Effector CD8-positive, alpha-beta T cell (primary cell): ENCODE measurements around the gene SLMAP.
"Not testable (repeated sequence)": the region's sequence is repeated elsewhere in the genome, so short reads cannot be mapped to it uniquely, and the experiment has no call there.

ENCODE experiments used
- DNase-seq: peaks from one replicate; lab custom pipeline; 2025; lab: John Stamatoyannopoulos, UW

Gene SLMAP

DNA sequence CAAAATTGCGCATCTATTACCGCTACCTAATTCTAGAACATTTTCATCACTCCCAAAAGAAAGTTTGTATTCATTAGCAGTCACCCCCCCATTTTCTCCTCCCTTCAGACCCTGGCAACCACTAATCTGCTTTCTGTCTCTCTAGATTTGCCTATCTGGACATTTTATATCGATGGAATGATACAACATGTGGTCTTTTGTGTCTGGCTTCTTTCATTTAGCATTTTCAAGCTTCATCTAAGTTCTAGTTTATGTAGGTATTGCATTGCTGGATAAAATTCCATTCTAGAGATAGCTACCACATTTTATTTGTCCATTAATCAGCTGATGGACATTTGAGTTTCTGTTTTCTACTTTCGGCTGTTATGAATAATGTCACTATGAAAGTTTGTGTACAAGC is 38.4 kb downstream of the SLMAP start:
- DNase-seq: no peak

DNA sequence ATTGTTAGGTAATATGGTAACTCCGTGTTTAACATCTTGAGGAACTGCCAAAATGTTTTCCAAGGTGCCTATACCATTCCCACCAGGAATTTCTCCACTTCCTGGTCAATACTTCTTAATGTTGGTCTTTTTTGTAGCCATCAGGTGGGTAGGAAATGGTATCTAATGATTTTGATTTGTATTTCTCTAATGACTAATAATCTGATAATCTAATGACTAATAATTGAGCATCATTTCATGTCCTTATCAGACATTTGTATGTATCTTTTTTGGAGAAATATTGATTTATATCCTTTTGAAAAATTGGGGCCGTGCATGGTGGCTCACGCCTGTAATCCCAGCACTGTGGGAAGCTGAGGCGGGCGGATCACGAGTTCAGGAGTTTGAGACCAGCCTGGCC is 38.8 kb downstream of the SLMAP start:
- no peak for DNase-seq

DNA sequence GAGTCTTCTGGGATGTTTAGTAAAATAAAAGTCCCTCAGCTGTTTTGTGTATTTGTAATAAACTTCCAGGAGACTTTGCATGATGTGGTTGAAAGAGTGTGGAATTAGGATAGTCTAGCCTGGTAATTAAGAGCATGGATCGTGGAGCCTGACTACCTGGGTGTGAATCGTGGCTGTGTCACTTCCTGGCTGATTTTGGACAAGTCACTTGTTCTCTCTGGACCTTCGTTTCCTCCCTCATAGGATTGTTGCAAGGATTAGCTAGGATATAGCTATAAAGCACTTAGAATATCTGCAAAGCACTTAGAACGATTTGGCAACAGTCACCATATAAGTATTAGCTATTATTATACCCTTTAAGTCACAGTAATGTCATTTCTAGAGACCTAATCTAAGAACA is 40.2 kb downstream of the SLMAP start:
- no peak for DNase-seq

DNA sequence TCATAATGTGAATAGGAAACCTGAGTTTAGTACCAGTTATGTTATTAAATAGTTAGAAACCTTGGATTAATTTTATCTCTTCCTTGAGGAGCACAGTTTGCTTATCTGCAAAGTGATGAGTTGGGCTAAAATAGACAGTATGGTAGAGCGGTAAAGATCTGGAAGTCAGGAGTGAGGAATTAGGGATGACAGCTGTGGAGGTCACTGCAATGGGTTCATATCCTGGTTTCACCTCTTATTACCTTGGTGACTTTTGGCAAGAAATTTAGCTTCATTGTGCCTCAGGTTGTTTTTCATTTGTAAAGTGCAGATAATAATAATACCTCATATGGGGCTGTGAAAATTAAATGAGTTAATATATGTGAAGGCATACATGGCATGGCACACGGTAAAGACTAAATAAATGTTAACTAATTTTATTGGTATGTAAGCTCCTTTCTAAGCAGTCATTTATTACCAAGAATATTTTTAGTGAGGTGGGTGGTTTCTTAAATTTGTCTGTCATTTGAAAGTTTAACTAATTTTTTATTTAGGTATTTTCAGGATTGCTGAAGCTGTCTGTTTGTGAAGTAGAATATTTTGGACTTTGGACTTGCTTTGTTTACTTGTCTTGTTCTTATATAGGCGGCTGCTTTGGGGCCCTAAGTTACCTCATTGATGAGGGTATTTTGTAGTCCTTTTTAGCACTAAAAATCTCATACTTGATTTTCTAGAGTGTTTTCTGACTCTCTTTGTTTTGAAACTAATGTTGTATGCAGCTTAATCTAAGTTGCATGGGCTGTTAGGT is 41.8 kb downstream of the SLMAP start:
- DNase-seq: no peak

DNA sequence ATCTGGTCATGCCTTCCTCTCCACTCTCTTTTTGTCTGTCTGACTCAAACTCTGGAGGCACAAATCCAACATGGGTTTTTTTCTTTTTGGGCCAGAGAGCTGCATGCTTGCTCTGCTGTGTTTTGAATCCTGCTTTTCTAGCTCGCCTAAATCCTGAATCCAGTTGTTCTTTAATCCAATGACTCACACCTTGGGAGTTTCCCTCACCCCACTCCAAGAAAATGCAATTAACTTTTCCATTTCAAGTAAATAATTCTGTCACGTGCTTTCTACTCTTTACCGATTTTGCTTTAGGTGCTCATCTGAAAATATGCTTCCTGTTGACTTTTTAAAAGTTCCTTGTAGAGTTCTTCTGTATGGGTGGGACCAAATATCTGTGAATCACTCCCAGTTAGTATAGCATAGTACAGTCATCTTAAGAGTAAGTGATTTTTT is 47.6 kb downstream of the SLMAP start:
- no peak for DNase-seq

DNA sequence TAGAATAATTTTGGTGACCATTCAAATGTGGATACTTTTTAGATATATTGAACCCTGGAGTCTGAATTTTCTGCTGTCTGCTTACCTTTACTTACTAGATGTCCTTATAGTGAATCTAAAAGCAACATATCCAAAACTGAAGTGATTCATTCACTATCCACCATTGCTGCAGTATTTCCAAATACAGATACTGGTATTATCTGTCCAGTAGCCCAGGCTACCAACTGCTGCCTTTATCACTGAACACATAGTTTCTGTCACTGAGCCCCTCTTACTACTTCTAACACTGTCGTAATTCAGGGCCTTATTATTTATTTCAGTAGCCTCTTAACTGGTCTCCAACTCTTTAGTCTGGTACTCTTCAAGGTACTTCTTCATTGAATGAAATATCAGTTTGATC is 49.2 kb downstream of the SLMAP start:
- no peak for DNase-seq

DNA sequence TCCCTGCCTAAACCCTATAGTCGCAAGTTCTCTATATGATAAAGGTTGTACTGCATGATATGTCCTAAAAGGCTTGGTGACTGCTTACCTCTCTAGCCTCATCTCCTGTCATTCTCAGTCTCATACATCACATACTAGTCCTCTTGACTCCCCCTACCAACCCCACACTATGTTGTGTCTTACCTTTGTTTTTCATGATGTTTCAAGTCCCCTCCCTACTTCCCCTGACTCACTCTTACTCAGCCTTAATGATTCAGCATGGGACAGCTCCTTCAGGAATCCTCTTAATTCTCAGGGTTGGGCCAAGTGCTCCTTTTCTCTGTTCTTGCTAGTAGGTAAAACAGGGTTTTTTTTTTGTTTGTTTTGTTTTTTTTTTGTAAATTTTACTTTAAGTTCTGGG is 49.6 kb downstream of the SLMAP start:
- no peak for DNase-seq

DNA sequence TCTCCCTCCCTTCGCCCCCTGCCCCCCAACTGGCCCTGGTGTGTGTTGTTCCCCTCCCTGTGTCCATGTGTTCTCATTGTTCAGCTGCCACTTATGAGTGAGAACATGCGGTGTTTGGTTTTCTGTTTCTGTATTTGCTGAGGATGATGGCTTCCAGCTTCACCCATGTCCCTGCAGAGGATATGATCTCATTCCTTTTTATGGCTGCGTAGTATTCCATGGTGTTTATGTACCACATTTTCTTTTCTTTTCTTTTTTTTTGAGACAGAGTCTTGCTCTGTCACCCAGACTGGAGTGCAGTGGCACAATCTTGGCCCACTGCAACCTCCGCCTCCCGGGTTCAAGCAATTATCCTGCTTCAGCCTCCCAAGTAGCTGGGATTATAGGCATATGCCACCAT is 50.1 kb downstream of the SLMAP start:
- DNase-seq: not testable (repeated sequence)

DNA sequence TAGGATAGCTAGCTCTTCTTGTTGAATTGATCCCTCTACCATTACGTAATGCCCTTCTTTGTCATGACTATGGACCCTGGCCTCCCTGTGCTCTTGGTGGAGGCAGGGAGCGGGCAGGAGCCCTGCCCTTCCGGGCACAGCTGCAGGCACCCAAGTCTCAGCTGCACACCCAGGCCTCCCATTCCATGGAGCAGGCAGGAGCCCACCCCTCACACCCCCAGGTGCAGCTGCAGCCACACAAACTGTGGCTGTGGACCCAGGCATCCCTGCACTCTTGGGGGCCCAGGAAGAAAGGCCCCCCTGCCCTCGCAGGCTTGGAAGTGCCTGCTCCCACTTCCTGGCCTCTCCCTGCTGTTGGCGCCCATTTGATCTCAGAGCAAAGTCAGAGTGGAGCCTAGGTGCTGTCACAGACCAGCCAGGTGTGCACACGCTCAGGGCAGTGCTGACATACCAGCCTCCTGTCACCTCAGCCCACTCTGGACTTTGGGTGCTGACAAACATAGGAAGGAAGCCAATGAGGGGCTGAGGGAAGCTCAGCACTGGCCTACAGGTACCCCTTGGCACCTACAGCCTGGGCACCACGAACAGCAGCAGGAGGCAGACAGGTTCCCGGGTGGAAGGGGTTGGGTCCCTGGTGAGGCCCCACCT is 53.0 kb downstream of the SLMAP start:
- no peak for DNase-seq

DNA sequence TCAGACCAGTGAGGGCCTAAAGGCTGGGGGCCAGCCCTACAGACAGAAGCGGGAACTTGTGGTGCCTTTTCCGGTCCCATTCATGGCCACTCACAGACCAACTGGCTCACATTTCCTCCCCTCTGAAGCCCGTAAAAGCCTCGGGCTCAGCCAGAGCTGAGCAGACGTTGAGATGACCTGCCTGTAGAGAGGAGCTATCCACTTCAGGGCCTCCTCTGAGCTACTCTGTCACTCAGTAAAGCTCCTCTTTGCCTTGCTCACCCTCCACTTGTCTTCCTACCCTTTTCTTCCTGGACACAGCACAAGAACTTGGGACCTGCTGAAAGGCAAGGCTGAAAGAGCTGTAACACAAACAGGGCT is 53.5 kb downstream of the SLMAP start:
- DNase-seq: no peak

DNA sequence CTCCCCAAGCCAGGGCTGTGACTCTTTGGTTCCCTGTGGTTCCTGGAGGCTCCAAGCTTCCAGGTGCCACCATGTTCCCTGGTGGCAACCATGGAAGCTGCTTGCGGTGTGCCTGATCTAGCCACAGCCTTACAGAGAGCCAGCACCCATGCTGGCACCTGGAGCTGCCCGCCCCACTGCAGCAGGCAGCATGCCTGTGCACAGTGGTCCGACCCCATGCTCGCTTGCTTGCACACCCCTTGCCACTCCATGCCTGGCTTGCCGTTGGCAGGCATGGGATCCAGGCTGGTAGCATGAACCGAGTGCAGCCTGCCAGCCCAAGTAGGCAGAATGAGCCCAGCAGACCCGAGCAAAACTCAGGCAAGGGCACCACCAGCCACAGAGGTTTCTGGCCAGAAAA is 53.9 kb downstream of the SLMAP start:
- no peak for DNase-seq

DNA sequence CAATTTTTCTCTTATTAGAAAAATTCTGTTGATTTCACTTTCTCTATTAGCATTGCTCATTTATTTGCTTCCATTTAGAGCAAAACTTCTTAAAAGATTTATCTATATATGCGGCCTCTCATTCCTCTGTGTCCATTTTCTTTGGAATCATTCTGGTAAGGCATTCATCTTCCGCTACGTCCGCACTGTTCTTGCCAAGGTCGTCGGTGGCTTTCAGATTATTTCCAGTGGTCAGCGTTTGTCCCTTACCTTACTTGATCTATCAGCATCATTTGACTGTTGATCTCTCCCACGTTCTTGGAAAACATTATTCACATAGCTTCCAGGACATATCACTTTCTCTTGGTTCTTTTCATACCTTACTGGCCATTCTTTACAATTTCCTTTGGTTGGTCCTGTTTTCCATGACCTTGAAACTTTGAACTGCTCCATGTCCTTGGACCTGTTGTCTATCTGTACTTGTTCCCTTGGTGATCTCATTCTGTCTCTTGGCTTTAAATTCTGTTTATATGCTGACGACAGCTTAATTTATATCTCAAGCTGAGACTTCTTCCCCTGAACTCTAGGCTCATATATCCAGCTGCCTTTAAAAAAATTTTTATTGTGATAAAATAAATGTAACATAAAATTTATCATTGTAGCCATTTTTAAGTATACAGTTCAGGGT is 54.5 kb downstream of the SLMAP start:
- no peak for DNase-seq

DNA sequence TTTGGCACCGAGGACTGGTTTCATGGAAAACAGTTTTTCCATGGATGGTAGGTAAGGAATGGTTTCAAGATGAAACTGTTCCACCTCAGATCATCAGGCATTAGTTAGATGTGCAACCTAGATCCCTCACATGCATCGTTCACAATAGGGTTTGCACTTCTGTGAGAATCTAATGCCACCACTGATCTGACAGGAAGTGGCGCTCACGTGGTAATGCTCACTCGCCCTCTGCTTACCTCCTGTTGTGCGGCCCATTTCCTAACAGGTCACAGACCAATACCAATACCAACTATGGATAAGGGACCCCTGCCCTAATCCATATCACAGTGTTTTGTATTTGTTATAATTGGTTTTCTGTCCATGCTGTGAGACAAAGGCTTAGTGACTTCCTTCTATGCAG is 58.9 kb downstream of the SLMAP start:
- DNase-seq: no peak

DNA sequence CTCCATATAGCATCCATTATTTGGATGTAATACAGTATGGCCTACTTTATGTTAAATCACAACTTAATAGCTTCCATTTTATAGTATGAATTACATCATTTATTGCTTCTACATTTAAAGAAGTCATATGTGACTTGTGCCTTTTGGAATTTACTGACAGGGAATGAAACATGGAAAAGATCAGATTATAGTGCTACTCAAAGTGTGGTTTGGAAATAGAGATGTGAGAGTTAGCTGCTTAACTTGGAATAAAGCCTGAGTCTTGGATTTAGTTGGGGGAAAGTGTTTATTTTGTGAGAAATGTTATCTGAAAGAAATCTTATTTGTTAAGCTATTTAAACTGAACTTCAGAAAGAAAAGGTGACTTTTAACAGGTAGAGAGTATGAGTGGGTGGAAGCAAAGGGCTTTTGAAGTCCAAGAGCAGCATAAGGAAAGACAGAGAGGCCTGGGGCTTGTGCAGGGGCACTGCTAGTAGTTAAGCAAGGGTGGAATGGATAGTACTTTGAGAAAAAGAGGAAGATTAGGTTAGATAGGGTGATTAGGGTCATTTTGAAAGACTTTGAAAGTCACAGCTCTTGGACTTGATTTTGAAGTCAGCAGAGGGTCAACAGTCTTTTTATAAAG is 60.5 kb downstream of the SLMAP start:
- no peak for DNase-seq

DNA sequence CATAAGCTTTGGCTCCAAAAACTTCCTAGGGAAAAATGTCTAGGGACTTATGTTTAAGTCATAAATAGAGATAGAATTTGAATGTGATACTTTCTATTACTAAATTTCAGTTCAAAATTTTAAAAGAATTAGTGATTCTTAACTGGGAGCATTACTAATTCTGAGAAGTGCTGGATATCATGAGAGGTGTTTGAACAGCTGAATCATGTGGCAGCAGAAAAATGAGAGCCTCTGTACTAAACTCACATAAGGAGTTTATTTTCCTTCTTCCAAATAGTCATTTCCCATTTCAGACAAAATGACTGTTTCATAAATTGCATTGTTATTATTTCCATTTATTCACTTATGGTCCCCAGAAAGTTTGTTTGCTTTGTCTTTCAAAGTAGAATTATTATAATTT is 62.7 kb downstream of the SLMAP start:
- DNase-seq: no peak

DNA sequence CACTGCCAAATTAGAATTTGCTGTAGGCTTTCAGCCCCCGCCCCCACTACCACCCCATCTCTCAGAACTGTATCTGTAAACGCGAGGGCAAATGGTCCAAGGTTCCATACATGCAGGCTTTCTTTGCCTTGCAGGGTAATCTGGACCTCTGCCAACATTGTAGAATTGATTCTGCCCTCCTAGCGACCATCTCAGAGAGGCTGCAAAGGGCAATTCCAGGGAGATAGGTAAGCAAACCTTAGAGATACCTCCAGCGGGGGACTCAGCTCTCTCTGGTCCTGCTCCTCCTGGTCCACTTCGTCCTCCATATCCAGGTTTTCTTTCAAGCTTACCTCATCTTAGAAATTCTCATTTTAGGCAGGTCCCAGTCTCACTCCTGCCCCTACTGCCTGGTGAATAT is 64.4 kb downstream of the SLMAP start:
- no peak for DNase-seq

DNA sequence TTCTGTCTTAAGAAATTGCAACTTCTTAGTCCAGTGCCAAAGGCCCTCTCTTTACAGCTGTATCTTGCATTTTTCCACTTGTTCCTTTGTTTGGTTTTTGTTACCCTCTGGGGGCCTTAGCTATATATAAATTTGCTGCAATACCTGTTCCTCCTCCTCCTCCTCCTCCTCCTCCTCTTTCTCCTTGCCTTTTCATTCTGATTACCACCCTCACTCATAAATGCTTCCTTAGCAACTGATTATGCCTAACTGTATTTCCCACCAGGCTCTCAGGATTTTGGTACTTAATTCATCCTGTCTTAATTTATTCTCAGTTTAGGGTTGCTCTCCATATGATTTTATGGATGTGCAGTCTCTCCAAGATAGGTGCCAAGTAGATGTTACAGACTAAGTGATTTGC is 65.7 kb downstream of the SLMAP start:
- DNase-seq: no peak

DNA sequence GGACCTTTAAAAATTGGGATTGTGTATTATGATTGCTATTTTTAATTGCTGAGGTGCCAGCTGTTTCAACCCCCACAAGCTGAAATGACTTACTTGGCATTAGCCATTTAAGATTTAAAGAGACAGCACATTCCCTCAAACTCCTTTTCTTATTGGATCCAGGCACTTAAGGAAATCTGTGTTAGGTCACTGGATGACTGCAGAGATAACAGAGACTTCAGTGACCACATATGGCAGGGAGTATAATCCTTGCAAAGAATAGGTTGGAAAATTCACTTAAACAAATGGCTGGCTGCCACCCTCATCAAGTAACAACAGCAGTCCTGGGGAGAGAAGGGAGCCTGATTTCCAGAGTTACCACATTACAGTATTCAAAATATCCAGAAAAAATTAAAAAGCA is 66.6 kb downstream of the SLMAP start:
- no peak for DNase-seq

DNA sequence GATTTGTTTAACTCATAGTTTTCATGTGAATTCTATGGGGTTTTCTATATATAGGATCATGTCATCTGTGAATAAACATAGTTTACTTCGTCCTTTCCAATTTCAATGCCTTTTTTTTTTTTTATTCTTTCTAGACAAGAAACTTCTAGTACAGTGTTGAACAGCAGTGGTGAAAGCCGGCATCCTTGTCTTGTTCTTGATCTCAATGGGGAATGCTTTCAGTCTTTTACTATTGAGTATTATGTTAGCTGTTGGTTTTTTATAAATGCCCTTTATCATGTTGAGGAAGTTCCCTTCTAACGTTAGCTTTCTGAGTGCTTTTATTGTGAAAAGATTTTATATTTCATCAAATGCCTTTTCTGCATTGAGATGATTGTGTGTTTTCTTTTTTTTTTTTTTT is 69.0 kb downstream of the SLMAP start:
- no peak for DNase-seq

DNA sequence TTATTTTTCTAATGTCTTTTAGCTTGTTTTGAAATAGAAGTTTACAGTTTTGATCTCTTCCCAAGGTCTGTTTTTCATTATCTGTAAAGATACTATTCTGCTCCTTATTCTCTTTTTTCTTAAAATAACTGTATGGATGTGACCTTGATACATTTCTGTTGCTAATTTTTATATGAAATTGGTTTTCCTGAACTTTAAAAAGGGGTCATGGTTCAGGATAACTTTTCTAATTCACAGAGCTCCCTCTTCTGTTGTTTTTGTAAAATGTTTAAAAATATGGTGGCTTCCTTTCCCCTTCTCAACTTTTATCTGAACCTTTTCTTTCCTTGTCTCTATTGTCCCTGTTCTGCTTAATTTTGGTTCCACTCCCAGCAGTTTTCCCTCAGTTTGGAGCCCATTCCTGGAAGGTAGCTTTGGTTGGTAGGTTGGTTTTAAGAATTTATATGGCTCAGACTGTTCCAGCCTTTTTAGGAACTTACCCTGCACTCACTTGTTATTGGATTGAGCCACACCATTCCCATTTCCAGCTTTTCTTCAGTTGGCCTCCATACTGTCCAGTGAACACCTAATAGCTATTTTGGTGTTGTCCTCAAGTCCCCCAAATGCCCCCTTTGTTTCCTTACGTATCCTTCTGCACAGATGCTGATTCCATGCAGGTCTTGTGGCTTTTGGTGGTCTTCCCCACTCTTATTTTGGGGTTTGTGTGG is 70.3 kb downstream of the SLMAP start:
- DNase-seq: no peak

DNA sequence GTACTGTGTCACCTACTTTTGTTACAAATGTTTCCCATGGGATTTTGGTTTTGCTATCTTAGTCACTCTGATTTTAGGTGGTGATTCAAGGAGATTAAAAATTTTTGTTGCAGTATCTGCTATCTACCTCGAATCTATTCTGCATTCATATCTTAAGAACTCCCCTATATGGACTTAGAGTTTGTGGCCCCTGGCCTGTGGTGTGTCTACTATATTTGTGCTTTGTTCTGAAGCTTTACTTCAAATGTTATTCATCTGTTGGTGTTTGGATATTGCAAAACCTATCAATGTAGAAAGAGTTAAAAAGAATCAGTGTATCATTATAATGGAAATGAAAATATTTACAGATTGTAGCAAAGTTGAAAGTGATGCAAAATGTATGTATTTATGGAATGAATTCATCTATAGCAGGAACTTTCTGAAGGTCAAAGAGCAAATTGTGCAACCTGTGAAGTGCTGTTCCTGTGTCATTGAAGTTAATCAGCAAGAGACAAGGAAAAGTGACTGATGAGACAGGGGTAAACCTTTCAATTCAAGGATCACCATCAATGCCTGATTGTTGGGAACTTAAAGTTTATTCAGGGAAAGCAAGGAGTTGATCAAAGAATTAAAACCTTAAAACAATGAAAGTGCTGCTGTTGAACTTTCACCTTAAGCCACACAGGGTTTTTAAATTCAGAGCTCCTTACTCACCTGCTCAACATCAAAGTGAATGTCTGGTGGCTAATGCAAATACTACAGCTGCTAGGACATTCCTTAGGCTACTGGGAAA is 71.0 kb downstream of the SLMAP start:
- DNase-seq: no peak
